ENCODE measurements around the gene GRB10. TPM values are rescaled to one million over a fixed set of nuclear protein-coding genes. Genes with fewer than 3 reads are reported as not detected.

Gene GRB10
- total and polyA plus RNA-seq, 9 donors = 10.0 to 93.3 (median 27.8) TPM

- TF ChIP-seq POLR2A (IDR thresholded peaks at IDR 0.05) = no peak
- no peak for TF ChIP-seq EP300 (IDR thresholded peaks at IDR 0.05)
- TF ChIP-seq CTCF (IDR thresholded peaks at IDR 0.05) = no peak
- WGBS, 3 donors = 90 to 97% (median 95%) methylated on average over 6 of the region's 6 CpGs
These were observed 79.0 kb downstream of the GRB10 start for GRCh38 chr7:50703654-50704053.

GRCh38 chr7:50699143-50699542 lies 83.6 kb downstream of the GRB10 start:
- no peaks in the 10 kb centered on the region for H3K9me3 ChIP-seq
- TF ChIP-seq POLR2A (IDR thresholded peaks at IDR 0.05) (no peak), EP300 (IDR thresholded peaks at IDR 0.05) (no peak), CTCF (IDR thresholded peaks at IDR 0.05) (no peak)
- no peak for DNase-seq
- no peak overlapping the region for H3K27ac ChIP-seq
- no peaks in the 10 kb centered on the region for H3K36me3 ChIP-seq
- intact Hi-C loops (cut with DNase I) = no loop called here
- no peak overlapping the region for H3K4me3 ChIP-seq
- no peaks in the 10 kb centered on the region for H3K27me3 ChIP-seq
- no peaks in the 10 kb centered on the region for H3K4me1 ChIP-seq (ENCODE audit: insufficient read depth)

More at GRCh38 chr7:50703654-50704053, 79.0 kb downstream of the GRB10 start:
- no peaks in the 10 kb centered on the region for H3K9me3 ChIP-seq
- no peak overlapping the region for H3K4me3 ChIP-seq
- no peaks in the 10 kb centered on the region for H3K36me3 ChIP-seq
- no peak overlapping the region for H3K27ac ChIP-seq
- no peaks in the 10 kb centered on the region for H3K27me3 ChIP-seq
- H3K4me1 ChIP-seq (ENCODE audit: insufficient read depth) = peaks cover 2% of the 10 kb centered on the region
- intact Hi-C loops (cut with DNase I) = no loop called here
- no peak for DNase-seq

- DNase-seq = peak in 2 of 5 donors; percentile 33 to 53
- Histone ChIP-seq H3K9me3 (no peaks in the 10 kb centered on the region), H3K4me1 (ENCODE audit: insufficient read depth) (no peaks in the 10 kb centered on the region), H3K27ac (no peak overlapping the region), H3K4me3 (no peak overlapping the region), H3K36me3 (no peaks in the 10 kb centered on the region), H3K27me3 (no peaks in the 10 kb centered on the region)
- WGBS, 3 donors = 7 to 71% (median 48%) methylated on average over 1 of the region's 1 CpG
- no peak for TF ChIP-seq CTCF (IDR thresholded peaks at IDR 0.05)
- TF ChIP-seq POLR2A (IDR thresholded peaks at IDR 0.05) = no peak
- no peak for TF ChIP-seq EP300 (IDR thresholded peaks at IDR 0.05)
- intact Hi-C loops (cut with DNase I) = no loop called here
These were observed 84.9 kb downstream of the GRB10 start for GRCh38 chr7:50697748-50698147.

- intact Hi-C loops (cut with DNase I) = no loop called here
- Histone ChIP-seq H3K4me3 (no peak overlapping the region), H3K36me3 (no peaks in the 10 kb centered on the region), H3K27ac (no peak overlapping the region), H3K9me3 (no peaks in the 10 kb centered on the region), H3K27me3 (no peaks in the 10 kb centered on the region), H3K4me1 (ENCODE audit: insufficient read depth) (no peaks in the 10 kb centered on the region)
- no peak for TF ChIP-seq POLR2A (IDR thresholded peaks at IDR 0.05)
- no peak for TF ChIP-seq EP300 (IDR thresholded peaks at IDR 0.05)
- no peak for TF ChIP-seq CTCF (IDR thresholded peaks at IDR 0.05)
- WGBS, 3 donors = 57 to 69% (median 67%) methylated on average over 3 of the region's 3 CpGs
- DNase-seq = no peak
These were observed 85.7 kb downstream of the GRB10 start for GRCh38 chr7:50696810-50697582.

Data from ovary (tissue), 9 donors.